ENCODE measurements around the gene GOPC.

- TF ChIP-seq CTCF (IDR thresholded peaks at IDR 0.05) (no peak), EP300 (IDR thresholded peaks at IDR 0.05) (no peak), POLR2A (IDR thresholded peaks at IDR 0.05) (no peak)
Observed at GRCh38 chr6:117597755-117598154, 4.6 kb downstream of the GOPC start.
